GM23248 (cell line): ENCODE data around the gene FRAS1.

Source experiments
- EZH2 ChIP-seq: fragments of 200-600 bp; sonication (generic); IDR thresholded peaks from 2 replicates; pipeline ENCODE4 v1.6.1; 2018; ENCODE audit warnings: antibody characterized with exemption, mild to moderate bottlenecking; ENCODE audit not compliant: insufficient read depth, poor library complexity, severe bottlenecking
- EZH2phosphoT487 ChIP-seq: fragments of 200-600 bp; sonication (generic); IDR thresholded peaks from 2 replicates; pipeline ENCODE4 v1.6.1; 2018; ENCODE audit warnings: antibody characterized with exemption, moderate library complexity, mild to moderate bottlenecking, low read depth; ENCODE audit not compliant: insufficient read depth

DNA sequence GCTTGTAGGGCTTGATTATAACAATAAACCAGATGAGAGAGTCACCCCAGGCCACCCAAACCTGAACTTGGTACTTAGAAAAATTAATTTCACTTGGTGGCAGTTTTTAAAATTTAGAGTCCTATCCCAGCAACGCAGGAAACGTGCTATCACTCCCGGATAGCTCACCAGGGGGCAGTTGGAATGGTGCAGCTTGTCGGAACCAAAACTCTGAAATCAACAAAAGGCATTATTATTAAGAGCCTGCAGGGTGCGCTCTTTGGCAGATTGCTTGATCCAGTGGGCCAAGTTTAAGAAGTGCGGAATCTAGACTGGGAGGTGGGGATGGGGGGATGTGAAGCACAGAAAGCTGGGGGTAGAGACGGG, 2.4 kb downstream of the FRAS1 start:
- TF ChIP-seq EZH2 (no peak), EZH2phosphoT487 (no peak)
